Stomach smooth muscle (tissue), 2 donors: ENCODE measurements around the gene GP1BA.
A peak's percentile ranks its signal among the peaks of the same experiment; 100 is the strongest.
"Not testable (repeated sequence)": the region's sequence is repeated elsewhere in the genome, so short reads cannot be mapped to it uniquely, and the experiment has no call there.

ENCODE experiments used
- H3K27ac ChIP-seq: one replicate; pipeline ENCODE4 v1.7.0; 2013; ENCODE audit warnings: mild to moderate bottlenecking, low read length, inconsistent platforms
- H3K27me3 ChIP-seq, 2 donors: one replicate each; pipeline ENCODE4 v1.7.0; 2013; ENCODE audit warnings: low read length in 2 of 2; ENCODE audit not compliant: insufficient read depth in 2 of 2, control insufficient read depth in 1 of 2
- H3K36me3 ChIP-seq, 2 donors: one replicate each; pipeline ENCODE4 v1.7.0; 2013; ENCODE audit warnings: low read length in 2 of 2; ENCODE audit not compliant: control insufficient read depth in 2 of 2, insufficient read depth in 2 of 2
- H3K4me1 ChIP-seq: one replicate; pipeline ENCODE4 v1.7.0; 2013; ENCODE audit warnings: low read length; ENCODE audit not compliant: control insufficient read depth, insufficient read depth
- H3K4me3 ChIP-seq, 2 donors: one replicate each; pipeline ENCODE4 v1.7.0; 2013; ENCODE audit warnings: low read length in 2 of 2
- H3K9ac ChIP-seq, 2 donors: one replicate each; pipeline ENCODE4 v1.7.0; 2013; ENCODE audit warnings: low read length in 2 of 2, mild to moderate bottlenecking in 1 of 2
- H3K9me3 ChIP-seq, 2 donors: one replicate each; pipeline ENCODE4 v1.7.0; 2013; ENCODE audit warnings: low read length in 2 of 2; ENCODE audit not compliant: control insufficient read depth in 2 of 2
- donor health status: healthy.
- donor health status: Pancreatic carcinoma.

Gene GP1BA

GRCh38 chr17:4926577-4927335 is 5.3 kb upstream of the GP1BA start:
- not testable (repeated sequence) for H3K36me3 ChIP-seq, H3K4me3 ChIP-seq, H3K27me3 ChIP-seq, H3K9ac ChIP-seq, H3K9me3 ChIP-seq, H3K27ac ChIP-seq, H3K4me1 ChIP-seq

- Histone ChIP-seq H3K27ac (no peak overlapping the region), H3K9me3 (no peaks in the 10 kb centered on the region), H3K4me3 (no peak overlapping the region), H3K36me3 (no peaks in the 10 kb centered on the region), H3K4me1 (peaks cover under 1% of the 10 kb centered on the region), H3K9ac (no peak overlapping the region), H3K27me3 (no peaks in the 10 kb centered on the region)
Observed at GRCh38 chr17:4928881-4929280, 3.2 kb upstream of the GP1BA start.

GRCh38 chr17:4932756-4933155 is 679 bp downstream of the GP1BA start:
- Histone ChIP-seq H3K27ac (no peak overlapping the region), H3K9ac (no peak overlapping the region), H3K4me3 (no peak overlapping the region), H3K9me3 (no peaks in the 10 kb centered on the region), H3K4me1 (peaks cover 9% of the 10 kb centered on the region), H3K27me3 (no peaks in the 10 kb centered on the region), H3K36me3 (peaks cover 10 to 16% of the 10 kb centered on the region in 2 donors)

DNA sequence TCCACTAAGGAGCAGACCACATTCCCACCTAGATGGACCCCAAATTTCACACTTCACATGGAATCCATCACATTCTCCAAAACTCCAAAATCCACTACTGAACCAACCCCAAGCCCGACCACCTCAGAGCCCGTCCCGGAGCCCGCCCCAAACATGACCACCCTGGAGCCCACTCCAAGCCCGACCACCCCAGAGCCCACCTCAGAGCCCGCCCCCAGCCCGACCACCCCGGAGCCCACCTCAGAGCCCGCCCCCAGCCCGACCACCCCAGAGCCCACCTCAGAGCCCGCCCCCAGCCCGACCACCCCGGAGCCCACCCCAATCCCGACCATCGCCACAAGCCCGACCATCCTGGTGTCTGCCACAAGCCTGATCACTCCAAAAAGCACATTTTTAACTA is 1.6 kb downstream of the GP1BA start:
- Histone ChIP-seq H3K9ac (peak overlapping the region in 1 of 2 donors; percentile 12), H3K9me3 (no peaks in the 10 kb centered on the region), H3K27me3 (no peaks in the 10 kb centered on the region), H3K4me1 (peaks cover 17% of the 10 kb centered on the region), H3K36me3 (peaks cover 19 to 20% of the 10 kb centered on the region in 2 donors), H3K4me3 (peak overlapping the region in 1 of 2 donors; percentile 47), H3K27ac (no peak overlapping the region)

DNA sequence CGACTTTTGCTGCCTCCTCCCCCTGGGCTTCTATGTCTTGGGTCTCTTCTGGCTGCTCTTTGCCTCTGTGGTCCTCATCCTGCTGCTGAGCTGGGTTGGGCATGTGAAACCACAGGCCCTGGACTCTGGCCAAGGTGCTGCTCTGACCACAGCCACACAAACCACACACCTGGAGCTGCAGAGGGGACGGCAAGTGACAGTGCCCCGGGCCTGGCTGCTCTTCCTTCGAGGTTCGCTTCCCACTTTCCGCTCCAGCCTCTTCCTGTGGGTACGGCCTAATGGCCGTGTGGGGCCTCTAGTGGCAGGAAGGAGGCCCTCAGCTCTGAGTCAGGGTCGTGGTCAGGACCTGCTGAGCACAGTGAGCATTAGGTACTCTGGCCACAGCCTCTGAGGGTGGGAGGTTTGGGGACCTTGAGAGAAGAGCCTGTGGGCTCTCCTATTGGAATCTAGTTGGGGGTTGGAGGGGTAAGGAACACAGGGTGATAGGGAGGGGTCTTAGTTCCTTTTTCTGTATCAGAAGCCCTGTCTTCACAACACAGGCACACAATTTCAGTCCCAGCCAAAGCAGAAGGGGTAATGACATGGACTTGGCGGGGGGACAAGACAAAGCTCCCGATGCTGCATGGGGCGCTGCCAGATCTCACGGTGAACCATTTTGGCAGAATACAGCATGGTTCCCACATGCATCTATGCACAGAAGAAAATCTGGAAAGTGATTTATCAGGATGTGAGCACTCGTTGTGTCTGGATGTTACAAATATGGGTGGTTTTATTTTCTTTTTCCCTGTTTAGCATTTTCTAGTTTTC is 2.3 kb downstream of the GP1BA start:
- Histone ChIP-seq H3K9me3 (no peaks in the 10 kb centered on the region), H3K36me3 (peaks cover 19 to 20% of the 10 kb centered on the region in 2 donors), H3K27me3 (no peaks in the 10 kb centered on the region), H3K4me3 (peak overlapping the region in 1 of 2 donors; percentile 47), H3K4me1 (peaks cover 25% of the 10 kb centered on the region), H3K9ac (peak overlapping the region; percentile 12 to 47), H3K27ac (peak overlapping the region; percentile 49)

- no peaks in the 10 kb centered on the region for H3K9me3 ChIP-seq
- H3K27me3 ChIP-seq: no peaks in the 10 kb centered on the region
- peaks cover 28% of the 10 kb centered on the region for H3K4me1 ChIP-seq
- peaks cover 19 to 20% of the 10 kb centered on the region in 2 donors for H3K36me3 ChIP-seq
- no peak overlapping the region for H3K27ac ChIP-seq
- no peak overlapping the region for H3K9ac ChIP-seq
- H3K4me3 ChIP-seq: no peak overlapping the region
Observed at GRCh38 chr17:4935650-4936049, 3.6 kb downstream of the GP1BA start.

DNA sequence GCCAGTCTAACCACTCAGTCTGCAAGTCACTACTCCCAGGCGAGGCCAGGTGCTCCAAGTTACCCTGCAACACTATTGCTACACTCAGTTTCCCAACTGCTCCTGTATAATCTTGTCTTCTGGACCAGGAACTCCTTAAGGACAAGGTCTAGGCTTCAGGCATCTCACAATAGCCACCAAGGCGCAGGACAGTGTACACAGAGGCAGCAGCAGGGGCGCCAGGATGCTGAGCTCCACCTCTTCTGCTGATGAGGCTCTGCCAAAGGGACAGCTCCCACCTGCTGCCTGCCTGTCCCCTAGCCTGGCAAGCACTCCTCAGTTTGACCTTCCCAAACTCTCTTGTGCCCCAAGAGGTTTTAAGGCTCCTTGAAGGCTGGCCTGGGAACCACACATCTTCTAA is 4.4 kb downstream of the GP1BA start:
- Histone ChIP-seq H3K27me3 (no peaks in the 10 kb centered on the region), H3K27ac (no peak overlapping the region), H3K4me1 (peaks cover 36% of the 10 kb centered on the region), H3K9me3 (no peaks in the 10 kb centered on the region), H3K4me3 (no peak overlapping the region), H3K9ac (no peak overlapping the region), H3K36me3 (peaks cover 19 to 20% of the 10 kb centered on the region in 2 donors)

- Histone ChIP-seq H3K36me3 (peaks cover 25% of the 10 kb centered on the region in 2 donors), H3K27ac (peak overlapping the region; percentile 98), H3K9ac (no peak overlapping the region), H3K9me3 (no peaks in the 10 kb centered on the region), H3K27me3 (no peaks in the 10 kb centered on the region), H3K4me1 (peaks cover 47% of the 10 kb centered on the region), H3K4me3 (no peak overlapping the region)
Observed at GRCh38 chr17:4937553-4937952, 5.5 kb downstream of the GP1BA start.

DNA sequence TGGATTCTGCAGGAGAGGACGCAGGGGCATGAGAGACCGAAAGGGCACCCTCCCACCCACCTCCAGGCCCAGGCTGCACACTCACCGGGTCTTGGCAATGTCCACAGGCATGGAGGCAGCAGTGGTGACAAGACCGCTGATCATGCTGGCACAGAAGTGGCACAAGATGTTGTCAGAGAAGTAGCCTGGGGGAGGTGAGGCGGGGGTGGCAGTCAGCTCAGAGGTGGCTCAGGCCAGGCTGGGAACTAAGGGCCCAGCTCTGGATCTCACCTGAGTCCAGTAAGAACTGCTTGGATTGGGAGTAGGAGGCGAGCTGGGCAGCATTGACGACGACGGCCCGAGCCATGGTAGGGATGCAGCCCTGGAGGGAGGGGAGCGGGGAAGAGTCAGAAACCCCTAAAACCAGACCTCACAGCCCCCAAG is 6.0 kb downstream of the GP1BA start:
- H3K4me3 ChIP-seq: peak overlapping the region in 1 of 2 donors; percentile 8
- peak overlapping the region; percentile 47 to 97 for H3K9ac ChIP-seq
- no peaks in the 10 kb centered on the region for H3K9me3 ChIP-seq
- H3K4me1 ChIP-seq: peaks cover 47% of the 10 kb centered on the region
- peaks cover 30% of the 10 kb centered on the region in 2 donors for H3K36me3 ChIP-seq
- H3K27me3 ChIP-seq: no peaks in the 10 kb centered on the region
- H3K27ac ChIP-seq: peak overlapping the region; percentile 98

DNA sequence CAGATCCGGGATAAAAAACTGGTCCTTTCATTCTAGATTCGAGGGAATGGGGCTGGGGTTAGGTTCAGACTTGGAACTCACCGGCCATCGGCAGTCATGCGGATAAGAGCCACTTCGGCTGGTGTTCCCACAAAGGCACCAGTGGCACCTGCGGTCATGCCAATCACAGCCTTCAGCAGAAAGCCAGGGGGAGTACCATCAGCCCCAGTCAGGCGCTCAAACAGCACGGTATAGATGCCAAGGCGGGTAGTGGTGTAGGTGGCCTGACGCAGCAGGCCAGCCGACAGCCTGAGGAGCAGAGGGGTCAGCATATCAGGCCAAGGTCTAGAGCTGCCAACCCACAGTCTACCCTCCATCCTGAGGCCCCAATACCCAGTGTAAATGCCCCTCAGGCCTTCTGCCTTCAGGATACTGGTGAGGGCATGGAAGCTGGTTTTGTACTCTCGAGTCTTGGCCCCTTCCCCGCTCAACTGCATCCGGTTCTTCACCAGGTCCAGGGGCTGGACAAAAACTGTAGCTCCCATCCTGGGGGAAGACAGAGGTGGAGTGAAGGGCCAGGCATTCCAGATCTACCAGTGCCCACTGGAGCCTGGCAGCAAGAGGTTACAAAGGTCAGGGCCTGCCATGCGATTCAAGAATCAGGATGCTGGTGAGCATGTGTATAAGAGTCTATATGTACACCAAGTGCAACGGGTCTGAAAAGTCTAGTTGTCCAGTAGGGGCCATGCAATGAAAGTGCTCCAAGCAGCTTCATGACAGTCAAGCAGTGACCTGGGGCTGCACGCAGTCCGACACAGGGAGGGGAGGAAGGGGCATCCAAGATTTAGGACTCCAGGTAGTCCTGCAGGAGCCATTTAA is 6.8 kb downstream of the GP1BA start:
- Histone ChIP-seq H3K4me1 (peaks cover 46% of the 10 kb centered on the region), H3K9ac (peak overlapping the region; percentile 97 to 98), H3K27ac (peak overlapping the region; percentile 98), H3K27me3 (no peaks in the 10 kb centered on the region), H3K9me3 (no peaks in the 10 kb centered on the region), H3K36me3 (peaks cover 35 to 36% of the 10 kb centered on the region in 2 donors), H3K4me3 (peak overlapping the region; percentile 82 to 94)
